ENCODE results near the gene FAM151A.

Gene FAM151A

DNA sequence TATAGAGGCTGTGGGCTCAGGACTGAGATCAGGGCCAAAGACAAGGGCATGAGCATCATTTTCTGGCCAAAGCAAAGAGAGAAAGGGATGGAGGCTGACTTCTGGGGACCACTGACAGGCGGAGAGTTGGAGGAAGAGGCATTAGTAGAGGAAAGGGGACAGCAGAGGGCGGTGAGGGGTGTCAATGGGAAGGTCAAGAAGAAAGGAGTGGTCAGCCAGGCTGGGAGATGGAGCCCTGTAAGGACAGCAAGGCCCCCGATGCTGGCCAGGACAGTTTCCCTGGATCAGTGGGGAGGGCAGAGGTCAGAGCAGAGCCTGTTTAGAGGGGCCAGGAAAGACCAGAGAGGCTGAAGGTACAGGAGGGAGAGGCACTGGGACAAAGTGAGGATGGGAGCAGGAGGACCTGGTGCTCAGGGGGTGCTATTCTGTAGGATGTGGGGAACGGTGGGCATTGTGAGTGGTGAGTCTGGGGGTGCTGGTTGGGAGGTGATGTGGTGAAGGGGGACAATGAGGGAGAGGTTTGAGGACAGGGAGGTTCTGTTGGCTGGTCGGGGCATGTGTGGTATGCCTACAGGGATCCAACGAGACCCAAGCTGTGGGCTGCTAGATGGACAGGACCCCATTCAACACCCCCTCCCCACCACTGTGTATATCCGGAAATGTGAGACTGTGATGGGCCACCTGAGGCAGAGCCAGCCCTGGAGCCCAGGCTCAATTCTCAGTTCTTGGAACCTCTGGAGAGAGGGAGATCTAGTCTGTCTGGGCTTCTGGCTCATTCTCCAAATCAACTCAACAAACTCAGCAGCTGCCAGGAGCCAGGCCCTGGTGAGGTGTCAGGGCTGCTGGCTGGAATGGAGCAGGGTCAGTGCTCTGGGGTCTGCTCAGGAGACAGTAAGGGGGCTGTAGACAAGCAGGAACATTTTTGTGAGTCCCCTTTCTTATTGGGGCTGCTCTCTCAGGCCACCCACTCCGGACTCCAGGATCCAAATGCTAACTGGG is 1.4 kb upstream of the FAM151A start:
- no peaks in the 10 kb centered on the region for H3K9me3 ChIP-seq (ENCODE audit: control insufficient read depth, low read length)
- no peaks in the 10 kb centered on the region for H3K27me3 ChIP-seq (ENCODE audit: control insufficient read depth, insufficient read depth, low read length)
- no peaks in the 10 kb centered on the region for H3K36me3 ChIP-seq (ENCODE audit: control insufficient read depth, insufficient read depth, low read length)
- no peak overlapping the region for H3K4me3 ChIP-seq (ENCODE audit: low read length)
- H3K4me1 ChIP-seq (ENCODE audit: control insufficient read depth, insufficient read depth, low read length), result peaks cover 3% of the 10 kb centered on the region
- H3K9ac ChIP-seq (ENCODE audit: low read length), result no peak overlapping the region

DNA sequence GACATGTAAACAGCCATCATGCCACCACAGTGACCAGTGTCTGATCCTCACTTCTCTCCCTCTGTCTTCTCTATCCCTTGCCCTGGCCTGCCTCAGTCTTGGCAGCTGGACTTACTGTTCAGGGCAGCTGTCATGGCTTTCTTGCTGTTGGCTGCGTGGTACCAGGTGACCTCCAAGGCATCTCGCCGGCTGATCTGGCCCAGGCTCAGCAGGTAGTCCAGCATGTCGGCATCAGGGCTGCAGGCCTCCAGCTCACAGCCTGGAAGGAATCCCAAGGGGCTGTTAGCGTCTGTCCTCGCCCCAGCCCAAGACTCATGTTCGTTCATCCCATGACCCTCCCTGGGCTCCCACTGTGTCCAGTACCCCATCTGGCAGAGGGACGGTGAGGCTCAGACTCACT is 3.6 kb downstream of the FAM151A start:
- H3K4me3 ChIP-seq (ENCODE audit: low read length), result no peak overlapping the region
- no peaks in the 10 kb centered on the region for H3K36me3 ChIP-seq (ENCODE audit: control insufficient read depth, insufficient read depth, low read length)
- H3K9ac ChIP-seq (ENCODE audit: low read length), result no peak overlapping the region
- H3K4me1 ChIP-seq (ENCODE audit: control insufficient read depth, insufficient read depth, low read length), result peaks cover 3% of the 10 kb centered on the region
- H3K27me3 ChIP-seq (ENCODE audit: control insufficient read depth, insufficient read depth, low read length), result no peaks in the 10 kb centered on the region
- H3K9me3 ChIP-seq (ENCODE audit: control insufficient read depth, low read length), result no peaks in the 10 kb centered on the region

DNA sequence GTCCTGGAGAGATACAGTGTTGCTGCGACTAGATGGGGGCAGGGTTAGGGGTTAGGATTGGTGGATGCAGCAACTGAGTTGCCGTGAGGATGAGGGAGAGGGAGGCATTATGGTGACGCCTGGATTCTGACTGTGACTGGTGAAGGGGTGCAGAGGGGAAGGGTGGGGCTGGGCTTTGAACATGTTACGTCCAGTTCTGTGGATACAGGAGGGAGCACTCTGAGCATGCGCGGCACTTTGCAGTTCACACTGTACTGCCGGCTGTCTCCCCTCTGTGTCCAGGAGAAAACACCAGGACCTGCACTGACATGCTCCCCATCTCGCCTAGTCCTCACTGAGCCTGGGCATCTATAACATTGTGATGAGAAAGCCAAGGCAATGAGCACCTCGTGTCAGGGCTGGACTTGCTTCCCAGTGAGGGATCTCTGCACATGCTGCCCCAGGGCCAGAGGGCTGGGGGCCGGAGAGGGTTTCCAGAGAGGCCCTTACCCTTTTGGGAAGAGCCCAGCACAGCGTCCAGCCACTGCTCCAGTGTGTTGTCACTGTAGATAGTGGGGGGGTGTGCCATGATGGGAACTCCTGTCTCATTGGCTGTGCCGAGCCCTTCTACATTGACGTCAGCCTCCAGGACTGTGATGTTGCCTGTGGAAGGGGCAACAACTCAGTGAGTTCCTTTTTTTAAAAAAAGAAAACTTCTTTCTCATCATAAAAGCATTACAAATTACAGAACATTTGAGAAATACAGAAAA is 7.6 kb downstream of the FAM151A start:
- Histone ChIP-seq H3K9ac (ENCODE audit: low read length) (no peak overlapping the region), H3K9me3 (ENCODE audit: control insufficient read depth, low read length) (no peaks in the 10 kb centered on the region), H3K4me3 (ENCODE audit: low read length) (no peak overlapping the region), H3K36me3 (ENCODE audit: control insufficient read depth, insufficient read depth, low read length) (no peaks in the 10 kb centered on the region), H3K4me1 (ENCODE audit: control insufficient read depth, insufficient read depth, low read length) (no peaks in the 10 kb centered on the region), H3K27me3 (ENCODE audit: control insufficient read depth, insufficient read depth, low read length) (no peaks in the 10 kb centered on the region)

DNA sequence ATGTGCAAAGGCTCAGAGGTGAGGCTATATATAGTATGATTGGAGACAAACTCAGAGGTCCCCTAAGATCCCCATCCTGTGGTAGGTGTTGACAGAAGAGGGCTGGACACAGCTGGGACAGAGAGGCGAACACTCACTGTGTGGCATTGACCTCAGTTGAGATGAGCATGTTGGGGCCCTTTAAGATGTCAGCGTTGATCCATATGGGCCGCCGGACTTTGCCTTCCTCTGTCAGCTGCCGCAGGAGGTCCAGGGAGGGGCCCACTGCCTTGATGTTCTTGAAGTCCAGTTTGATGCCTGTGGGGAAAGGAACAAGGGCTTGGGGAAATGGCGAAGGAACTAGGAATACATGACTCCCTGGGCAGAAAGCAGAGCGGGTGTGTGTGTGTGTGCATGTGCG is 8.8 kb downstream of the FAM151A start:
- H3K27me3 ChIP-seq (ENCODE audit: control insufficient read depth, insufficient read depth, low read length), result no peaks in the 10 kb centered on the region
- H3K9ac ChIP-seq (ENCODE audit: low read length), result no peak overlapping the region
- no peaks in the 10 kb centered on the region for H3K4me1 ChIP-seq (ENCODE audit: control insufficient read depth, insufficient read depth, low read length)
- no peak overlapping the region for H3K4me3 ChIP-seq (ENCODE audit: low read length)
- H3K9me3 ChIP-seq (ENCODE audit: control insufficient read depth, low read length), result no peaks in the 10 kb centered on the region
- H3K36me3 ChIP-seq (ENCODE audit: control insufficient read depth, insufficient read depth, low read length), result no peaks in the 10 kb centered on the region

DNA sequence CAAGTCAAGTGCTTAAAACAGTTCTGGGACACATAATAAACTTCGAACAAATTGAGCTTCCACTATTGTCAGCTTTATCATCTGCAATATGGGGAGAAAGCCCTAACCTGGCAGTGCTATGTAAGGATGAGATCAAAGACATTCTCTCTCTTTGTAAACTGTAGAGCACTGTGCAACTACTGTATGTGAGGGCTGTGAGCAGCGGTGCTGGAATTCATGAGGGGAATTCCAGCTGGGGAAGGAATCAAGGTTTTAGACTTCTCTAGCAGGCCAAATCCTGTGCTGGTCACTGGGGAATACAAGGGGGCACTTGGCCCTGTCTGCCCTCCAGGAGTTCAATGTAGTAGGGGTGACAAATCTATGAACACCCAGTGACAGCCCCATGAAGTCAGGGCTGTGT is 9.3 kb downstream of the FAM151A start:
- Histone ChIP-seq H3K27me3 (ENCODE audit: control insufficient read depth, insufficient read depth, low read length) (no peaks in the 10 kb centered on the region), H3K4me3 (ENCODE audit: low read length) (no peak overlapping the region), H3K4me1 (ENCODE audit: control insufficient read depth, insufficient read depth, low read length) (no peaks in the 10 kb centered on the region), H3K9ac (ENCODE audit: low read length) (no peak overlapping the region), H3K36me3 (ENCODE audit: control insufficient read depth, insufficient read depth, low read length) (no peaks in the 10 kb centered on the region), H3K9me3 (ENCODE audit: control insufficient read depth, low read length) (no peaks in the 10 kb centered on the region)

DNA sequence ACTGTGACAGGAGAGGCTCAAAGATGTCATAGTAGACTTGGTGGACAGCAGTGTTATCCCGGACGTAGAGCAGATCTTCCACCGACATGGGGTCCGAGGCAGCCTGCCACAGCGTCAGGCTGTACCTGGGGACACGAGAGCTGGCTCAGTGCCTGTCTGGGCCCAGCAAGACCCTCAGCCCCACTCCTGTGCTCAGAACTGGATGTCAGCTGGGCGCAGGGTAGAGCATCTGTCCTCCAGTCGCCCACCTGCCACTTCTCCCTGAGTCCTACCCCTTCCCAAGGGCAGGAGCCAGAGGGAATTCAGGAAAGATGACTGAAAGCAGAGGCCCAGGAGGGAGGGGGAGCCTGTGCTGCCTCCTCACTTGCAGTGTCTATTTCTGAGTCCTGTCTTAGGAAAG is 11.7 kb downstream of the FAM151A start:
- H3K36me3 ChIP-seq (ENCODE audit: control insufficient read depth, insufficient read depth, low read length), result peaks cover 9% of the 10 kb centered on the region
- H3K4me1 ChIP-seq (ENCODE audit: control insufficient read depth, insufficient read depth, low read length), result no peaks in the 10 kb centered on the region
- no peaks in the 10 kb centered on the region for H3K27me3 ChIP-seq (ENCODE audit: control insufficient read depth, insufficient read depth, low read length)
- no peak overlapping the region for H3K9ac ChIP-seq (ENCODE audit: low read length)
- H3K9me3 ChIP-seq (ENCODE audit: control insufficient read depth, low read length), result no peaks in the 10 kb centered on the region
- H3K4me3 ChIP-seq (ENCODE audit: low read length), result no peak overlapping the region

DNA sequence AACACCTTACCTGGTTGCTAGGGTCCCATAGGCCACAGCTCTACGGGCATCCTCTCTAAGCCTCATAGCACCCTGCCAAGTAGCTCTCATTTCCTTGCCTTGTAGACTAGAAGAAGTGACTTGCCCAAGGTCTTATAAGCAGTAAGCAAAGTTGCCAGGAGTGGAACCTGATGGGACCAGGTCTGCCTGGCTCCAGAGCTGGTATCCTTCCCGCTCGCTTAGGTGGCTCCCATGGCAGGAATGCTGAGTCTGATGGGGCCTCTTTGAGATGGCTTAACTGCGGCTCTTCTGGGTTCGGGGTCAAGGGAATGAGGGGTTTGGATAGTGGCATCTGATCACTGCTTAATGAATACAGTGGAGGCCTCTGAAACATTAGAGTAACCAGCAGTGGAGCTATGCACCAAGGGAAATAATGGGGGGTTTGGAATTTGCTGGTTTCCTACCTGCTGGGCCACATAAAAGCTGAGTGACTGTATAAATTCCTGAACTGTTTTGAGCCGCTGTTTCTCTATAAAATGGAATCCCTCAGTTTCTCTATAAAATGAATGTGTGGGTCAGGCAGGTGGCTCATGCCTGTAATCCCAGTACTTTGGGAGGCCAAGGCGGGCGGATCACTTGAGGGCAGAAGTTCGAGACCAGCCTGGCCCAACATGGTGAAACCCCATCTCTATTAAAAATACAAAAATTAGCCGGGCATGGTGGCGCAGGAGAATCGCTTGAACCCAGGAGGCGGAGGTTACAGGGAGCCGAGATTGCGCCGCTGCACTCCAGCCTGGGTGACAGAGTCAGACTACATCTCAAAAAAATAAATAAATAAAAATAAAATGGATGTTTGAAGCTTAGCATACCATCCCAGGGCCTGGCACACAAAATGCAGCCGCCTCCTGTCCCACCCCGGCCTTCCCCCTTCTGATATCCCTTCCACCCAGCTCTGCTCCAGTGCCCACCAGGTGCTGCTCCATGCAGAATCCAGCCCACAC is 12.4 kb downstream of the FAM151A start:
- Histone ChIP-seq H3K36me3 (ENCODE audit: control insufficient read depth, insufficient read depth, low read length) (peaks cover 9% of the 10 kb centered on the region), H3K4me3 (ENCODE audit: low read length) (no peak overlapping the region), H3K9me3 (ENCODE audit: control insufficient read depth, low read length) (no peaks in the 10 kb centered on the region), H3K9ac (ENCODE audit: low read length) (no peak overlapping the region), H3K27me3 (ENCODE audit: control insufficient read depth, insufficient read depth, low read length) (no peaks in the 10 kb centered on the region), H3K4me1 (ENCODE audit: control insufficient read depth, insufficient read depth, low read length) (no peaks in the 10 kb centered on the region)

DNA sequence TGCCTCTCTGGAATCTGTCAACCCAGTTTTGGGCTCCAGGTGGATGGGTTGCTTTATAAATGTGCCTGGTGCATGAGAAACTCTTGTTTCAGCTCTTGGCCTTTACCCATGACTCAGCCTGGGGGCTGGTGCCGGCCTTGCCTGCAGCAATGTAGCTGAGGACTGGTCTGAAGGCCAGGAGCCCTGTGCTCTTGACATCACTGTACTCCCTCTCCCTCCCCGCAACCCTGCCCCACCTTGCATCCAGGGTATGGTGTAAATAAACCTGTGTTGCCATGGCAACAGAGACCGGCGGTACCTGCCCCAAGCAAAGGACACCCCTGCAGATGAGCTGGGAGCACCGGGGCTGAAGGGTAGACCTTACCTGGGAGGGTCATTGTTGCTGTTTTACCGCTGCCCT is 13.3 kb downstream of the FAM151A start:
- H3K9ac ChIP-seq (ENCODE audit: low read length), result no peak overlapping the region

DNA sequence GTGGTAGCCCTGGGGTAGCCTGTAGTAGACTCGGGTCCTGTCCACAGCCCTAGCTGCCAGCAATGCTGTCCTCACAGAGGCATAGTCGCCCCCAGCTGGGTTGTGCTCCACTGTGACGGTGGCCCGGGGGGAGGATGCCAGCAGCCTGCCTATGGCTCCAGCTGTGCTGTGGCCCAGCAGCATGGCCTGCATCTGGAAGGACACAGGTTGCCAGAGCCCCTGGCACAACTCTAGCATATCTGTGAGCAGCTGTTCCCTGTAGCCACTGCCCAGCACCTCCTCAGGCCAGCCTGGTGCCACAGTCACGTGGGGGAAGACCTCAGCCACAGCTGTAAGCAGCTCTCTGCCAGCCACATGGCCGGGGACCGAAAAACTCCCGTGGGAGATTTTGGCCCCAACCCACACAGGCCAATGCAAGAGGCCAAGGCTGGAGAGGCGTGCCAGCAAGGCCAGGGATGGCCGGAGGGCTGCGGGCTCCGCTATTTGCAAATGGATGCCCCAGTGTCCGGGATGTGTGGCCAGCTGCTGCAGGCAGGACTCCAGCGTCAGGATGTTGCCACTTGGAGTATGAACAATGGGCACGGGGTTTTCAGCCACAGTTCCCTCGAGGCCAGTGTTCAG is 13.9 kb downstream of the FAM151A start:
- Histone ChIP-seq H3K4me3 (ENCODE audit: low read length) (no peak overlapping the region), H3K27me3 (ENCODE audit: control insufficient read depth, insufficient read depth, low read length) (no peaks in the 10 kb centered on the region), H3K9ac (ENCODE audit: low read length) (no peak overlapping the region), H3K4me1 (ENCODE audit: control insufficient read depth, insufficient read depth, low read length) (no peaks in the 10 kb centered on the region), H3K36me3 (ENCODE audit: control insufficient read depth, insufficient read depth, low read length) (peaks cover 9% of the 10 kb centered on the region), H3K9me3 (ENCODE audit: control insufficient read depth, low read length) (no peaks in the 10 kb centered on the region)

More for the DNA sequence above, 13.3 kb downstream of the FAM151A start:
- no peaks in the 10 kb centered on the region for H3K4me1 ChIP-seq (ENCODE audit: control insufficient read depth, insufficient read depth, low read length)
- no peaks in the 10 kb centered on the region for H3K9me3 ChIP-seq (ENCODE audit: control insufficient read depth, low read length)
- peaks cover 9% of the 10 kb centered on the region for H3K36me3 ChIP-seq (ENCODE audit: control insufficient read depth, insufficient read depth, low read length)
- H3K27me3 ChIP-seq (ENCODE audit: control insufficient read depth, insufficient read depth, low read length), result no peaks in the 10 kb centered on the region
- H3K4me3 ChIP-seq (ENCODE audit: low read length), result no peak overlapping the region

DNA sequence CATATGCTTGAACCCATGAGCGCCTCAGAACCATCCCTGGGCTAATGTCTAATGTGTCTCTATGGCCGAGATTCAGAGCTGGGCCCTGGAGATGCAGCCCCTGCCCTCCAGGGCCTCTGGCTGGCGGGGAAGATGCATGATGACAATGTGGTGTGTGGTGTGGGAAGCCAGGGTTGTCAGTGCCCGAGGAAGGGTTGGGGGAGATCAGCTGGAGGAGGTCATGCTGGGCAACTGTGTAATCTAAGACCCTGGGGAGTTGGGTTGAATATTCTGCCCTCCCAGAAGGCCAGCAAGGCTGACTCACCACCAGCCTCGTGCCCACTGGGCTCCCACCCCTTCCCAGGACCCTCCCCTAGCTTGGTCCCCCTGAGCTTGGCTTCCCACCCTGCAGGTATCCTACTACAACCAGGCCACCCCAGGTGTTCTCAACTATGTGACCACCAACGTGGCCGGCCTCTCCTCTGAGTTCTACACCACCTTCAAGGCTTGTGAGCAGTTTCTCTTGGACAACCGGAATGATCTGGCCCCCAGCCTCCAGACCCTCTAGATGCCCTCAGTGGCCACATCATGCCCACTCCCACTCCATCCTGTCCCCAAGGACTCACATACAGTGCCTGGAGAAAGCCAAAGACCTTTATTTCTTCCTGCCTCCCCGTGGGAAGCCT is 14.6 kb downstream of the FAM151A start:
- Histone ChIP-seq H3K4me3 (ENCODE audit: low read length) (no peak overlapping the region), H3K27me3 (ENCODE audit: control insufficient read depth, insufficient read depth, low read length) (no peaks in the 10 kb centered on the region), H3K9ac (ENCODE audit: low read length) (no peak overlapping the region), H3K36me3 (ENCODE audit: control insufficient read depth, insufficient read depth, low read length) (peaks cover 9% of the 10 kb centered on the region), H3K4me1 (ENCODE audit: control insufficient read depth, insufficient read depth, low read length) (no peaks in the 10 kb centered on the region), H3K9me3 (ENCODE audit: control insufficient read depth, low read length) (no peaks in the 10 kb centered on the region)
